NCI-H1694 treated with DMSO at 0.1 percent for 48 hours (cell line): Measurements from ENCODE around the gene SVOP.
"Not testable (repeated sequence)": the region's sequence is repeated elsewhere in the genome, so short reads cannot be mapped to it uniquely, and the experiment has no call there.

ENCODE experiments used
- DNase-seq: peaks from one replicate; lab custom pipeline; 2025; lab: John Stamatoyannopoulos, UW

The SVOP gene

GRCh38 chr12:109029411-109029810 lies 8.5 kb upstream of the SVOP start:
- no peak for DNase-seq

- not testable (repeated sequence) for DNase-seq
Observed at GRCh38 chr12:109028624-109029023, 7.8 kb upstream of the SVOP start.

- no peak for DNase-seq
Observed at GRCh38 chr12:109027767-109028166, 6.9 kb upstream of the SVOP start.

GRCh38 chr12:109020146-109020795 lies 597 bp downstream of the SVOP start:
- DNase-seq: no peak

- DNase-seq: no peak
Observed at GRCh38 chr12:109018296-109018695, 2.6 kb downstream of the SVOP start.

GRCh38 chr12:109016978-109017377 lies 3.9 kb downstream of the SVOP start:
- DNase-seq: no peak

GRCh38 chr12:109016016-109016415 lies 4.9 kb downstream of the SVOP start:
- DNase-seq: no peak

- no peak for DNase-seq
Observed at GRCh38 chr12:109014984-109015765, 5.7 kb downstream of the SVOP start.

GRCh38 chr12:109010259-109010658 lies 10.6 kb downstream of the SVOP start:
- no peak for DNase-seq

GRCh38 chr12:109009766-109010165 lies 11.1 kb downstream of the SVOP start:
- DNase-seq: no peak

GRCh38 chr12:109004017-109004416 lies 16.9 kb downstream of the SVOP start:
- DNase-seq: no peak

GRCh38 chr12:108996320-108996719 lies 24.5 kb downstream of the SVOP start:
- DNase-seq: no peak

GRCh38 chr12:108995370-108995992 lies 25.4 kb downstream of the SVOP start:
- DNase-seq: no peak

GRCh38 chr12:108990103-108990502 lies 30.8 kb downstream of the SVOP start:
- DNase-seq: not testable (repeated sequence)

GRCh38 chr12:108989376-108989775 lies 31.5 kb downstream of the SVOP start:
- no peak for DNase-seq

GRCh38 chr12:108985750-108986149 lies 35.1 kb downstream of the SVOP start:
- no peak for DNase-seq

GRCh38 chr12:108983227-108983626 lies 37.6 kb downstream of the SVOP start:
- no peak for DNase-seq

GRCh38 chr12:108982621-108983219 lies 38.1 kb downstream of the SVOP start:
- DNase-seq: no peak

- DNase-seq: no peak
Observed at GRCh38 chr12:108981835-108982234, 39.0 kb downstream of the SVOP start.

GRCh38 chr12:108980831-108981618 lies 39.8 kb downstream of the SVOP start:
- DNase-seq: no peak

GRCh38 chr12:108977360-108977759 lies 43.5 kb downstream of the SVOP start:
- no peak for DNase-seq

GRCh38 chr12:108975024-108975593 lies 45.8 kb downstream of the SVOP start:
- no peak for DNase-seq
